IPS-18c (cell line): ENCODE data around the gene MAML3.

Source experiments
- H3K4me3 ChIP-seq: 2 replicates; pipeline ENCODE4 v1.7.0; 2013; ENCODE audit warnings: low read depth, mild to moderate bottlenecking, low read length, moderate library complexity; ENCODE audit not compliant: insufficient read depth
- H3K9me3 ChIP-seq: one replicate; pipeline ENCODE4 v1.6.1; 2013; ENCODE audit warnings: mild to moderate bottlenecking, low read length, moderate library complexity; ENCODE audit not compliant: control insufficient read depth, insufficient read depth

MAML3 gene

DNA sequence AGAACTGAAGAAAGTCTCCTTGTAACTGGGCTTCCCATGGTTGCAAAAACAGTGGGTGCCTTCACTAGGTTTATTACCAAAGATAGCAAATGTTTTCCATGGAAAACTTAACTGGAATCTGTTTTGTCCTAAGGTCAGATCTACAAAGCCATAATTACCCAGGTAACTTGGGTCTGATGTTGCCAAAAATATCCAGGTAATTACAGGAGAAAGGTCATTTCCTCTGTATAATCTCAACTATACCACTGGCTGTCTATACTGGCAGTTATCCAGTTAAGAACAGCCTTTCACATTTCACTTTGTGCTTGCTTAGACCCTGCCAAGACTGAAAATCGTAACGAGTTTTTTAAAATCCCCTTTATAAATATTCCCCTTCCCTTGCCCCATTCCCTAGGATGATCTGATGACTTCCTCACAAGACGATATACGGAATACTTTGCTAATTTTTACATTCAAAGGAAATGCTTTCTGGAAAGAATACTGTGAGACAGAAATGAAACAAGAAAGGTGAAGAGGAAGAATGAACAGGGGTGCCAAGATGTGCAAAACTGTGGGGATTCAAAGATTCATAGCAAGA lies 105.5 kb downstream of the MAML3 start:
- H3K9me3 ChIP-seq, result no peaks in the 10 kb centered on the region
- H3K4me3 ChIP-seq, result no peak overlapping the region

GRCh38 chr4:140047786-140048185 lies 106.2 kb downstream of the MAML3 start:
- no peak overlapping the region for H3K4me3 ChIP-seq

GRCh38 chr4:140047017-140047640 lies 106.9 kb downstream of the MAML3 start:
- Histone ChIP-seq H3K9me3 (no peaks in the 10 kb centered on the region), H3K4me3 (no peak overlapping the region)

More at GRCh38 chr4:140047786-140048185, 106.2 kb downstream of the MAML3 start:
- no peaks in the 10 kb centered on the region for H3K9me3 ChIP-seq

DNA sequence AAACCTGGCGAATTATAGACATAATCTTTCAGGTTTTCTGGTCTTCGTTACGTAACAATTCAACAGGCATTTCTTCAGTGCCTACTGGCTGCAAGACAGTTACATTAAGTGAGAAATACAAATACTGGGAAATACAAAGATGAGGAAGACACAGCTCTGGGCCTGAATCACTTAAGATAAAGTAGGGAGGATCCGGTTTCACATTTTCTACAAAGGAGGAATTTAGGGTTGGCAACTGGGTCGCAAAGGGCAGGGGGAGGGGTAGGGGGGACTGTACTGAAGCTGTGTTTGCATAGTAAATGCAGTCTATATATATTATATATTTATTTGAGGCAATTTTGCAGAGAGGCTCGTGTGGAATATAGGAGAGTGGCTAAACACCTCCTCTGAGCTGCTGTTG lies 107.4 kb downstream of the MAML3 start:
- Histone ChIP-seq H3K4me3 (no peak overlapping the region), H3K9me3 (no peaks in the 10 kb centered on the region)

GRCh38 chr4:140046016-140046415 lies 108.0 kb downstream of the MAML3 start:
- no peak overlapping the region for H3K4me3 ChIP-seq
- H3K9me3 ChIP-seq, result no peaks in the 10 kb centered on the region

GRCh38 chr4:140044337-140044902 lies 109.6 kb downstream of the MAML3 start:
- Histone ChIP-seq H3K4me3 (no peak overlapping the region), H3K9me3 (no peaks in the 10 kb centered on the region)

DNA sequence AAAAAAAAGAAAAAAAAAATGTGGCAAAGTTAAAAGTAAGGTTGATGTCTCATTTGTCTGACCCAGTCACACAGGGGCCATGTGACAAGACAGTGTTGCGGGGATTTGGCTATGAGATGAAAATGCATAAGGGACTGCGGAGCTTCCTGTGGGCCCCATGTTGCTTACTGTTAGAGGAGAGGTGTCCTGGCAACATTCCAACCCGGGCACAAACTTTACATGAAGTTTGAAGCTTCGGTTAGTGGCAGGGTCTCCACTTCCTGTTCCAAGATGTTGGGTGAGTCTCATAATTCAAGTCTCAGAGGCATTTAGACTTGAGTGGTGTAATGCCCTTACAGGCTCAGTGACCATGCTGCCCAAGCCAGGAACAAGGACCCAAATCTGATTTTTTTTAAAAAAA lies 111.3 kb downstream of the MAML3 start:
- Histone ChIP-seq H3K9me3 (no peaks in the 10 kb centered on the region), H3K4me3 (no peak overlapping the region)

- no peak overlapping the region for H3K4me3 ChIP-seq
- no peaks in the 10 kb centered on the region for H3K9me3 ChIP-seq
These were observed 115.9 kb downstream of the MAML3 start for GRCh38 chr4:140038031-140038533.

GRCh38 chr4:140037353-140038030 lies 116.5 kb downstream of the MAML3 start:
- no peak overlapping the region for H3K4me3 ChIP-seq
- H3K9me3 ChIP-seq, result no peaks in the 10 kb centered on the region

- Histone ChIP-seq H3K4me3 (no peak overlapping the region), H3K9me3 (no peaks in the 10 kb centered on the region)
These were observed 122.3 kb downstream of the MAML3 start for GRCh38 chr4:140031706-140032105.

DNA sequence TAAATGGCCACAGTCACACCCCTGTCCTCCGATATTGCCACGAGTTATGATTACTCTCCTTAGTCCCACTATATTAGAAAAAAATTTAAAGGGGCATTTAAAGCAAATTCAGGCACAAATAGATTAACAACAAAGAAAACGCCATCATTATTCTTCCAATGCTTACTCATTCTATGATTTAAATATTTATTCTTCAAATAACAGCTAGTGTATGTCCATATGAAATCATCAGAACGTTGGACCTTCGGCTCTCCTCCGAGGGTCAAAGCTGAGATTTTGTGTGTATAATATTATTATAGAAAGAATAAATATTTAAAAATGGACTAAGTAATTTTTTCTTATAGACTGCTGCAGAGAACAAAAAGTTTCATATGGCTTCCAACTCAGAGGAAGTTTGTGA lies 122.9 kb downstream of the MAML3 start:
- no peaks in the 10 kb centered on the region for H3K9me3 ChIP-seq
- no peak overlapping the region for H3K4me3 ChIP-seq

DNA sequence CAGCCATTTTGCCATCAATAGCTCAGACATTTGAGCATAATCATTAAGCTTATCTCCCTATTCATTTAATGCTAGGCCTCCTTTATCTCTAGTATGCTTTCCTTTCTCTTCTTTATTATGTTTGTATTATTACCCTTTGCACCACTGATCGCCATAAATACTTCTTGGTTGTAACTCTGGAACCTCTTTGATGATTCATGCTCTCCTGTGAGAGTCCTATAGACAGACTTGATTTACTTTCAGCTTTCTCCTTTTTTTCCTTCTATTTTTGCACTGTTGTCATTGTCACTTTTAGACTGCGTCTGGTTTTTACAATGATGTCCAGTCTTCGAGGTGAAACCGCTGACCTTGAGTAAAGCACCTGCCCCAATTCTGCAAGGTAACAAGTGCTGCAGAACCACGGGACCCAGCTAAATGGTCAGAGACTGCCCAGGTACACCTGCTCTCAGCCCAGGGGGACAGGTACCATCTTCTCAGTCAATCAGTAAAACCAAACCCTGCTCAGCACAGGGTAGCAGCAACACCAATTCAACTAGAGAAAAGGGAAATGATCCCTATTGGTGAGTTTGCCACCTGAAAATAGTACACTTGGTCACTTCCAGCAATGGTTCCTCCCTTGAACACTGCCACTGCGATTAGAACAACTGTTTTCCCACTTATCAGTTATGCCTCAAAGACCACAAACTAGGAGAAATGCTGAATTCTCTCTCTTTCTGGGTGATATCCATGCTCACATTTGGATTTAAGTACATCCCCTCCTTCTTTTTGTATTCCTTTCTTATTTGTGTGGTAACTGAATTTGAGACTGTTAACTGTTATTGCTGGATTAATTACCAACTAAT lies 125.1 kb downstream of the MAML3 start:
- Histone ChIP-seq H3K9me3 (no peaks in the 10 kb centered on the region), H3K4me3 (no peak overlapping the region)

- no peaks in the 10 kb centered on the region for H3K9me3 ChIP-seq
These were observed 125.9 kb downstream of the MAML3 start for GRCh38 chr4:140028101-140028500.

GRCh38 chr4:140027101-140027500 lies 126.9 kb downstream of the MAML3 start:
- Histone ChIP-seq H3K9me3 (no peaks in the 10 kb centered on the region), H3K4me3 (no peak overlapping the region)

More at GRCh38 chr4:140028101-140028500, 125.9 kb downstream of the MAML3 start:
- no peak overlapping the region for H3K4me3 ChIP-seq

DNA sequence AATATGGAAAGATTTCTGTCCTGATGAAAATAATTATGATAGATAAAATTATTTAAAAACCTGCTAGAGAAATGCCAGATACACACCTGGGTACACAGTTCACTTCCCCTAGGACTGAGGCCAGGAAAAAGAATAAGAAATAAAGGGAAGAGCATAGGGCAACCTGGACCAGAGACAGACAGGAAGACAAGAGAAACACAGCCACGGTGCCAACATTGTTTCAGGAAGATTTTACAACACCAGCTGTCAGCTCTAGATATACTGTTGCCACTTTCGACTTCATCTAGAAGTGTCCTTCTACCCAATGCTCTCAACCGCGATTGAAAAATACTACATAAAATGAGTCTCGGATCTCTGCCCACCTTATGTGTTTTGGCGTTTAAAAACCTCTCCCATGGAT lies 128.5 kb downstream of the MAML3 start:
- Histone ChIP-seq H3K4me3 (no peak overlapping the region), H3K9me3 (no peaks in the 10 kb centered on the region)

- H3K4me3 ChIP-seq, result no peak overlapping the region
- H3K9me3 ChIP-seq, result no peaks in the 10 kb centered on the region
These were observed 133.3 kb downstream of the MAML3 start for GRCh38 chr4:140020457-140021361.
